Activated naive CD8-positive, alpha-beta T cell treated with anti-CD3 and anti-CD28 coated beads for 36 hours (primary cell): Measurements from ENCODE around the gene ZNF213. TPM values are rescaled to one million over a fixed set of nuclear protein-coding genes. Genes with fewer than 3 reads are reported as not detected.
A peak's percentile ranks its signal among the peaks of the same experiment; 100 is the strongest.

Source experiments
- DNase-seq: peaks from one replicate; pipeline ENCODE4 v3.0.0; 2021
- H3K27ac Mint-ChIP-seq: one replicate; pipeline ENCODE4 v1.8.0; 2022; ENCODE audit warnings: mild to moderate bottlenecking, moderate library complexity, mixed read lengths
- H3K27me3 Mint-ChIP-seq: one replicate; pipeline ENCODE4 v1.8.0; 2022; ENCODE audit warnings: mild to moderate bottlenecking, mixed read lengths
- H3K36me3 Mint-ChIP-seq: one replicate; pipeline ENCODE4 v1.8.0; 2021; ENCODE audit warnings: mild to moderate bottlenecking, mixed read lengths
- H3K4me1 Mint-ChIP-seq: one replicate; pipeline ENCODE4 v1.8.0; 2021; ENCODE audit warnings: mixed read lengths
- H3K4me3 Mint-ChIP-seq: one replicate; pipeline ENCODE4 v1.8.0; 2022; ENCODE audit warnings: mild to moderate bottlenecking, moderate library complexity, mixed read lengths
- H3K9me3 Mint-ChIP-seq: one replicate; pipeline ENCODE4 v1.8.0; 2022; ENCODE audit warnings: mixed read lengths
- total RNA-seq, 2 experiments: library from RNA; stranded (reverse); gene quantifications; one replicate each; pipeline ENCODE4 v1.2.3, GENCODE V29; 2021

ZNF213 gene
- total RNA-seq: 1 to 10 TPM; 7.6 to 9.1 TPM

GRCh38 chr16:3134338-3135125 lies at the start of gene ZNF213:
TSS of gene ZNF213 (plus strand) at chr16:3135029. CDS start at chr16:3137281, 2,252 bp downstream.
- Mint-ChIP-seq H3K27me3 (no peaks in the 10 kb centered on the region), H3K4me3 (peak within 1 kb of the TSS; percentile 98), H3K27ac (peak within 1 kb of the TSS; percentile 97), H3K36me3 (peaks cover 18% of the 10 kb centered on the region), H3K4me1 (peaks cover 27% of the 10 kb centered on the region), H3K9me3 (no peaks in the 10 kb centered on the region)
- DNase-seq: peak; percentile 93

GRCh38 chr16:3085868-3086595 lies 48.8 kb upstream of the ZNF213 start:
- Mint-ChIP-seq H3K27ac (no peak overlapping the region), H3K4me1 (peaks cover 25% of the 10 kb centered on the region), H3K4me3 (no peak overlapping the region), H3K27me3 (no peaks in the 10 kb centered on the region), H3K36me3 (peaks cover 4% of the 10 kb centered on the region), H3K9me3 (peaks cover 1% of the 10 kb centered on the region)
- no peak for DNase-seq

GRCh38 chr16:3086596-3087242 lies 48.1 kb upstream of the ZNF213 start:
- no peak overlapping the region for H3K27ac Mint-ChIP-seq
- H3K4me1 Mint-ChIP-seq: peaks cover 25% of the 10 kb centered on the region
- H3K9me3 Mint-ChIP-seq: no peaks in the 10 kb centered on the region
- H3K36me3 Mint-ChIP-seq: no peaks in the 10 kb centered on the region
- H3K27me3 Mint-ChIP-seq: no peaks in the 10 kb centered on the region
- H3K4me3 Mint-ChIP-seq: no peak overlapping the region
- no peak for DNase-seq

- Mint-ChIP-seq H3K4me1 (peaks cover 25% of the 10 kb centered on the region), H3K27me3 (no peaks in the 10 kb centered on the region), H3K27ac (no peak overlapping the region)
Measured at GRCh38 chr16:3087243-3088235, 47.3 kb upstream of the ZNF213 start.

GRCh38 chr16:3088450-3088849 lies 46.4 kb upstream of the ZNF213 start:
- no peaks in the 10 kb centered on the region for H3K9me3 Mint-ChIP-seq
- H3K36me3 Mint-ChIP-seq: no peaks in the 10 kb centered on the region
- no peak overlapping the region for H3K27ac Mint-ChIP-seq
- no peak overlapping the region for H3K4me3 Mint-ChIP-seq
- peaks cover 25% of the 10 kb centered on the region for H3K4me1 Mint-ChIP-seq
- H3K27me3 Mint-ChIP-seq: no peaks in the 10 kb centered on the region
- no peak for DNase-seq

More at GRCh38 chr16:3087243-3088235, 47.3 kb upstream of the ZNF213 start:
- no peak for DNase-seq
- Mint-ChIP-seq H3K9me3 (no peaks in the 10 kb centered on the region), H3K4me3 (no peak overlapping the region), H3K36me3 (no peaks in the 10 kb centered on the region)

GRCh38 chr16:3088925-3089716 lies 45.7 kb upstream of the ZNF213 start:
- no peak overlapping the region for H3K4me3 Mint-ChIP-seq
- DNase-seq: no peak
- H3K9me3 Mint-ChIP-seq: no peaks in the 10 kb centered on the region
- H3K36me3 Mint-ChIP-seq: no peaks in the 10 kb centered on the region
- no peak overlapping the region for H3K27ac Mint-ChIP-seq
- H3K27me3 Mint-ChIP-seq: no peaks in the 10 kb centered on the region
- peaks cover 24% of the 10 kb centered on the region for H3K4me1 Mint-ChIP-seq

GRCh38 chr16:3089717-3090592 lies 44.9 kb upstream of the ZNF213 start:
- H3K27ac Mint-ChIP-seq: no peak overlapping the region
- no peaks in the 10 kb centered on the region for H3K9me3 Mint-ChIP-seq
- H3K4me1 Mint-ChIP-seq: peaks cover 27% of the 10 kb centered on the region
- H3K27me3 Mint-ChIP-seq: no peaks in the 10 kb centered on the region
- no peak for DNase-seq
- H3K36me3 Mint-ChIP-seq: no peaks in the 10 kb centered on the region
- H3K4me3 Mint-ChIP-seq: no peak overlapping the region

- Mint-ChIP-seq H3K36me3 (no peaks in the 10 kb centered on the region), H3K27me3 (no peaks in the 10 kb centered on the region), H3K4me3 (no peak overlapping the region), H3K4me1 (peaks cover 29% of the 10 kb centered on the region), H3K27ac (no peak overlapping the region), H3K9me3 (no peaks in the 10 kb centered on the region)
- no peak for DNase-seq
Measured at GRCh38 chr16:3091551-3091950, 43.3 kb upstream of the ZNF213 start.

GRCh38 chr16:3092501-3092941 lies 42.3 kb upstream of the ZNF213 start:
- no peak for DNase-seq
- H3K9me3 Mint-ChIP-seq: no peaks in the 10 kb centered on the region
- H3K4me1 Mint-ChIP-seq: peaks cover 28% of the 10 kb centered on the region
- H3K4me3 Mint-ChIP-seq: no peak overlapping the region
- no peaks in the 10 kb centered on the region for H3K36me3 Mint-ChIP-seq
- no peak overlapping the region for H3K27ac Mint-ChIP-seq
- H3K27me3 Mint-ChIP-seq: no peaks in the 10 kb centered on the region

GRCh38 chr16:3094289-3095027 lies 40.4 kb upstream of the ZNF213 start:
- Mint-ChIP-seq H3K4me1 (peaks cover 25% of the 10 kb centered on the region), H3K27ac (peak overlapping the region; percentile 18), H3K27me3 (no peaks in the 10 kb centered on the region), H3K36me3 (no peaks in the 10 kb centered on the region), H3K4me3 (no peak overlapping the region), H3K9me3 (no peaks in the 10 kb centered on the region)
- peak; percentile 36 for DNase-seq

GRCh38 chr16:3095869-3096268 lies 39.0 kb upstream of the ZNF213 start:
- Mint-ChIP-seq H3K4me3 (no peak overlapping the region), H3K4me1 (peaks cover 30% of the 10 kb centered on the region), H3K27me3 (no peaks in the 10 kb centered on the region), H3K9me3 (no peaks in the 10 kb centered on the region), H3K36me3 (no peaks in the 10 kb centered on the region), H3K27ac (no peak overlapping the region)
- DNase-seq: peak; percentile 64

GRCh38 chr16:3096362-3096761 lies 38.5 kb upstream of the ZNF213 start:
- H3K4me3 Mint-ChIP-seq: no peak overlapping the region
- no peaks in the 10 kb centered on the region for H3K36me3 Mint-ChIP-seq

More at GRCh38 chr16:3096362-3096761, 38.5 kb upstream of the ZNF213 start:
- H3K27me3 Mint-ChIP-seq: no peaks in the 10 kb centered on the region
- peaks cover 30% of the 10 kb centered on the region for H3K4me1 Mint-ChIP-seq
- H3K9me3 Mint-ChIP-seq: no peaks in the 10 kb centered on the region
- no peak for DNase-seq
- H3K27ac Mint-ChIP-seq: no peak overlapping the region
